T47D (cell line): ENCODE results near the gene SEMA6B.
A peak's percentile ranks its signal among the peaks of the same experiment; 100 is the strongest.

Experiments
- DNase-seq, 2 experiments: peaks; one replicate each; pipeline versions ENCODE4 v3.0.0 to v3.0.0-alpha.2; 2011 to 2012; ENCODE audit warnings: low read depth in 1 of 2, low spot score in 1 of 2
- JUND ChIP-seq: IDR thresholded peaks from 2 replicates; pipeline ENCODE4 v1.6.1; 2012; ENCODE audit warnings: low read depth
- in situ Hi-C: cut with HindIII; loops from 2 replicates; pipeline ENCODE4 v1.10.0; 2016; ENCODE audit warnings: low sequenced_read_pairs, low pct_unique_long_range_greater_than_20kb

The SEMA6B gene

GRCh38 chr19:4500841-4501591 is 58.5 kb downstream of the SEMA6B start:
- no peak for TF ChIP-seq JUND
- no peak for DNase-seq
- in situ Hi-C loops, result no loop called here

- no peak for TF ChIP-seq JUND
- in situ Hi-C loops, result no loop called here
Measured at GRCh38 chr19:4499855-4500254, 59.6 kb downstream of the SEMA6B start.

GRCh38 chr19:4499318-4499717 is 60.2 kb downstream of the SEMA6B start:
- in situ Hi-C loops, result no loop called here
- no peak for TF ChIP-seq JUND
- no peak for DNase-seq

More at GRCh38 chr19:4499855-4500254, 59.6 kb downstream of the SEMA6B start:
- no peak for DNase-seq

- no peak for DNase-seq
- TF ChIP-seq JUND, result no peak
- in situ Hi-C loops, result no loop called here
Measured at GRCh38 chr19:4498694-4499093, 60.8 kb downstream of the SEMA6B start.

- TF ChIP-seq JUND, result no peak
- DNase-seq, result no peak
- in situ Hi-C loops, result no loop called here
Measured at GRCh38 chr19:4497770-4498389, 61.6 kb downstream of the SEMA6B start.

GRCh38 chr19:4496304-4496703 is 63.2 kb downstream of the SEMA6B start:
- DNase-seq, result no peak
- no peak for TF ChIP-seq JUND
- in situ Hi-C loops, result no loop called here

- in situ Hi-C loops, result no loop called here
- peak in 1 of 2 experiments; percentile 34 for DNase-seq
- no peak for TF ChIP-seq JUND
Measured at GRCh38 chr19:4495471-4495870, 64.0 kb downstream of the SEMA6B start.

GRCh38 chr19:4494691-4495064 is 64.8 kb downstream of the SEMA6B start:
- DNase-seq, result no peak
- in situ Hi-C loops, result no loop called here
- no peak for TF ChIP-seq JUND

GRCh38 chr19:4493929-4494690 is 65.4 kb downstream of the SEMA6B start:
- in situ Hi-C loops, result no loop called here
- no peak for TF ChIP-seq JUND
- no peak for DNase-seq

GRCh38 chr19:4493104-4493928 is 66.2 kb downstream of the SEMA6B start:
- DNase-seq, result no peak
- no peak for TF ChIP-seq JUND
- in situ Hi-C loops, result no loop called here
